Spleen (tissue), 11 donors: ENCODE results near the gene AFDN. TPM values are rescaled to one million over a fixed set of nuclear protein-coding genes. Genes with fewer than 3 reads are reported as not detected.

Experiments
- DNase-seq: peaks from one replicate; pipeline ENCODE4 v3.0.0-alpha.2; 2020
- H3K27ac ChIP-seq, 8 donors: fragments of 200-600 bp; sonication (generic) in 7 of 8; 1 replicate in 4 of 8; 2 replicates in 4 of 8; pipeline versions ENCODE4 v1.5.0 to v1.8.0; 2016 to 2021; ENCODE audit warnings: inconsistent platforms in 4 of 8, mild to moderate bottlenecking in 4 of 8, moderate library complexity in 1 of 8
- H3K27me3 ChIP-seq, 7 donors: fragments of 200-600 bp; sonication (generic) in 6 of 7; replicated peaks in 1 of 7; 1 replicate in 4 of 7; 2 replicates in 3 of 7; pipeline versions ENCODE4 v1.5.0 to v1.8.0; 2016 to 2021; ENCODE audit warnings: inconsistent platforms in 3 of 7, mild to moderate bottlenecking in 1 of 7
- H3K36me3 ChIP-seq, 6 donors: fragments of 200-600 bp; sonication (generic) in 5 of 6; 1 replicate in 4 of 6; 2 replicates in 2 of 6; pipeline versions ENCODE4 v1.5.0 to v1.8.0; 2016 to 2021; ENCODE audit warnings: inconsistent platforms in 2 of 6
- H3K4me1 ChIP-seq, 6 donors: fragments of 200-600 bp; sonication (generic) in 5 of 6; 1 replicate in 3 of 6; 2 replicates in 3 of 6; pipeline versions ENCODE4 v1.5.0 to v1.8.0; 2016 to 2021; ENCODE audit warnings: inconsistent platforms in 3 of 6
- H3K4me3 ChIP-seq, 8 donors: fragments of 200-600 bp; sonication (generic) in 7 of 8; 1 replicate in 4 of 8; 2 replicates in 4 of 8; pipeline versions ENCODE4 v1.5.0 to v1.8.0; 2016 to 2021; ENCODE audit warnings: inconsistent platforms in 4 of 8, mild to moderate bottlenecking in 4 of 8, moderate library complexity in 2 of 8
- H3K9me3 ChIP-seq, 8 donors: fragments of 200-600 bp; sonication (generic) in 7 of 8; 1 replicate in 4 of 8; 2 replicates in 4 of 8; pipeline versions ENCODE4 v1.5.0 to v1.8.0; 2016 to 2021; ENCODE audit warnings: inconsistent platforms in 4 of 8
- POLR2A ChIP-seq, 3 donors: fragments of 450-650 bp; IDR thresholded peaks; one replicate each; pipeline ENCODE4 v1.5.1; 2017; ENCODE audit warnings: antibody characterized with exemption in 3 of 3, mild to moderate bottlenecking in 1 of 3
- POLR2AphosphoS5 ChIP-seq, 3 donors: sonication (generic); formaldehyde crosslinking; IDR thresholded peaks; one replicate each; pipeline ENCODE4 v1.5.1; 2017; ENCODE audit warnings: antibody characterized with exemption in 3 of 3
- WGBS, 5 donors: extraction: QIAGEN DNeasy Blood & Tissue Kit in 3 of 5; methylation state at CpG; one replicate each; pipeline versions ENCODE4 v1.1.5 to v1.1.7; 2013 to 2018; 5-methylcytosine and 5-hydroxymethylcytosine counted together
- intact Hi-C: fragments of 100-400 bp; cut with DNase I; formaldehyde crosslinking; loops from one replicate; pipeline ENCODE4 v1.15.0; 2023; ENCODE audit warnings: low total_unique reads
- polyA plus RNA-seq, 3 donors: library from polyadenylated mRNA; stranded (reverse); fragments of 200-250 nt; gene quantifications; one replicate each; pipeline ENCODE4 v1.2.1, GENCODE V29; 2013
- total RNA-seq, 7 donors: library from RNA; depleted of rRNA in 3 of 7; stranded (reverse); fragments of >200 nt in 3 of 7; fragmentation: NEBNext Ultra II Directional in 4 of 7; extraction: Animal tissue kit (Norgen Biotek cat#: 25700) in 4 of 7; gene quantifications; one replicate each; pipeline versions ENCODE4 v1.1.0 to v1.2.1, GENCODE V29; 2016 to 2021
- TF ChIP-seq, protein P1 (sequence below), 11 experiments: fragments of 200-600 bp in 7 of 11; fragments of 450-650 bp in 4 of 11; sonication (generic) in 4 of 11; IDR thresholded peaks in 8 of 11; conservative IDR thresholded peaks in 3 of 11; 1 replicate in 7 of 11; 2 replicates in 4 of 11; pipeline versions ENCODE4 v1.4.0 to v1.8.0; 2016 to 2021; ENCODE audit warnings: antibody characterized with exemption in 11 of 11, inconsistent platforms in 4 of 11, mild to moderate bottlenecking in 1 of 11
- donor health status: healthy with polysubstance abuse.
- donor health status: DM: no; HTN: no; CAD: no; lungs with moderate emphysema.
- donor health status: DM: no; HTN: no; CAD: no.
- donor health status: Bipolar disorder and iron deficiency.
- donor health status: healthy.
- donor health status: DM: no; HTN: no; CAD: no.
- donor health status: DM: yes; HTN: yes; CAD: no.

The AFDN gene
- total and polyA plus RNA-seq, 10 donors = 7.4 to 148 (median 102) TPM

DNA sequence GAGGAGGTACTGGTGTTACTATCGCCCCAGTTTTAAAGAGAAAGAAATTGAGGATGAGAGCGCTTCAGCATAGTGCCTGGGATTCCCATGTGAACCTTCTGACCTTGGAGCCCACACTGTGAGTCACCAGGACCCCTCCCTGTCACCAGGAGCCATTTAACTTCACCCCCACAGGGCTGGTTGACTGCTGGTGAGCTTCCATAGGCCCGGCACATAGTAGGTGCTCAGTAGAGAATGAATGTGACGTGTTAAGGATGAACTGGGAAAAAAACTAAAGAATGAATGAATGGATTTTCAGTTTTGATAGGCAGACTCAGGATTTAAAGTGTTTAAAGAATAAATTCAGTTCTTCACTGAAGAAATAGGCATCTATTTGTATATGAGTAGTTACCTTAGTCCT, 117.4 kb downstream of the AFDN start:
- Histone ChIP-seq H3K4me3 (no peak overlapping the region), H3K4me1 (no peaks in the 10 kb centered on the region), H3K36me3 (peaks cover 0 to 70% (median 27%) of the 10 kb centered on the region in 6 donors), H3K9me3 (no peaks in the 10 kb centered on the region), H3K27me3 (no peaks in the 10 kb centered on the region), H3K27ac (no peak overlapping the region)
- DNase-seq = no peak
- intact Hi-C loops = no loop called here
- no peak for TF ChIP-seq POLR2A (IDR thresholded peaks at IDR 0.05)
- TF ChIP-seq, protein P1, sequence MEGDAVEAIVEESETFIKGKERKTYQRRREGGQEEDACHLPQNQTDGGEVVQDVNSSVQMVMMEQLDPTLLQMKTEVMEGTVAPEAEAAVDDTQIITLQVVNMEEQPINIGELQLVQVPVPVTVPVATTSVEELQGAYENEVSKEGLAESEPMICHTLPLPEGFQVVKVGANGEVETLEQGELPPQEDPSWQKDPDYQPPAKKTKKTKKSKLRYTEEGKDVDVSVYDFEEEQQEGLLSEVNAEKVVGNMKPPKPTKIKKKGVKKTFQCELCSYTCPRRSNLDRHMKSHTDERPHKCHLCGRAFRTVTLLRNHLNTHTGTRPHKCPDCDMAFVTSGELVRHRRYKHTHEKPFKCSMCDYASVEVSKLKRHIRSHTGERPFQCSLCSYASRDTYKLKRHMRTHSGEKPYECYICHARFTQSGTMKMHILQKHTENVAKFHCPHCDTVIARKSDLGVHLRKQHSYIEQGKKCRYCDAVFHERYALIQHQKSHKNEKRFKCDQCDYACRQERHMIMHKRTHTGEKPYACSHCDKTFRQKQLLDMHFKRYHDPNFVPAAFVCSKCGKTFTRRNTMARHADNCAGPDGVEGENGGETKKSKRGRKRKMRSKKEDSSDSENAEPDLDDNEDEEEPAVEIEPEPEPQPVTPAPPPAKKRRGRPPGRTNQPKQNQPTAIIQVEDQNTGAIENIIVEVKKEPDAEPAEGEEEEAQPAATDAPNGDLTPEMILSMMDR (IDR thresholded peaks at IDR 0.05 in 8 of 11, conservative IDR thresholded peaks at IDR 0.05 in 3 of 11) = no peak
- no peak for TF ChIP-seq POLR2AphosphoS5 (IDR thresholded peaks at IDR 0.05)
- WGBS, 5 donors = 89 to 99% (median 92%) methylated on average over 4 of the region's 4 CpGs

DNA sequence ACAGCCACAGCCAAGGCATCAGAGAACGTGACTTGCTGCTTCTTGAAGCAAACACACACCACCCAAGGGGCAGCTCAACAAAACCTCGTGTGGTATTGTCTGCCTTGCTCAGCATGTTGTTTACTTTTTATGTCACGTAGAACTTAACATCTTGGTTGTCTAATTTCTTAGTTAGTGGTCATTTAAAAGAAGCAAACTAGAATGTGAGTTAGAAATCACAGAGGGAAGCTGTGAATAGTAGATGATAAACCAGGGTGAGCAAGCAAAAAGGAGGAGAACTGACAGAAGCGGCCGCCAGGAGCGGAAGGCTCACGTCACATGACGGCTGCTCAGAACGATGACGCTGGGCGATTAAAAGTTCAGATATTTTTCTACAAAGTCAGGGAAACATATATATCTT, 119.3 kb downstream of the AFDN start:
- H3K9me3 ChIP-seq = no peaks in the 10 kb centered on the region
- intact Hi-C loops = no loop called here
- TF ChIP-seq POLR2A (IDR thresholded peaks at IDR 0.05) (no peak), POLR2AphosphoS5 (IDR thresholded peaks at IDR 0.05) (no peak)
- TF ChIP-seq, protein P1 (IDR thresholded peaks at IDR 0.05 in 8 of 11, conservative IDR thresholded peaks at IDR 0.05 in 3 of 11) = no peak
- DNase-seq = no peak
- H3K27me3 ChIP-seq = no peaks in the 10 kb centered on the region
- no peaks in the 10 kb centered on the region for H3K4me1 ChIP-seq
- WGBS, 5 donors = 92 to 94% (median 92%) methylated on average over 11 of the region's 11 CpGs
- H3K36me3 ChIP-seq = peaks cover 0 to 88% (median 43%) of the 10 kb centered on the region in 6 donors
- no peak overlapping the region for H3K27ac ChIP-seq
- no peak overlapping the region for H3K4me3 ChIP-seq

DNA sequence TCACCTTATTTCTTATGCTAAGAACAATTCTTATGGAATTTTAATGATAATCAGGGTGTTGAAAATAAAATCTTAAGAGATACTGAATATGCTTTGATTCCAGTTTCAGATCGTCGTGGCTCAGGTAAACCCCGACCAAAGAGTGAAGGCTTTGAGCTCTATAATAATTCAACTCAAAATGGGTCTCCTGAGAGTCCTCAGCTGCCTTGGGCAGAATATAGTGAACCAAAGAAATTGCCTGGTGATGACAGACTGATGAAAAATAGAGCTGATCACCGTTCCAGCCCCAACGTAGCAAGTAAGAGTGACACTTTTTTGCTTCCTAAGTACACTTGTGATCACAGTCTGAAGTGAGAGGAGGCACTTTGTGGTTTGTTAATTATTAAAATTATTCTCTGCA, 119.9 kb downstream of the AFDN start:
- WGBS, 5 donors = 85 to 94% (median 86%) methylated on average over 5 of the region's 5 CpGs

DNA sequence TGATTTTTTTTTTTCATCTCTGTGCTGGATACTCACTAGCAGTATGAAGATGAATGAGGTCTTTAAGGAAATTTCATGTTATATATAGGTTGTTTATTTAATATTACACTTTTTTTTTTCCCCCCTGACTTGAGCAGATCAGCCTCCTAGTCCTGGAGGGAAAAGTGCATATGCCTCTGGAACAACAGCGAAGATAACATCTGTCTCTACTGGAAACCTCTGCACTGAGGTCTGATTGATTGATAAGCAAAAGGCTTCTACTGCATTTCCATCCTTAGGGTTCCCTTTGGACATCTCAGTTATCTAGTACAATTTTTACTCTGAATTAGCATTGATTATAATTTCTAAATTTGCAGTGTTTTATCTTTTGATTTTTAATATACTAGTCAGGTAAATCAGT, 121.0 kb downstream of the AFDN start:
- Histone ChIP-seq H3K36me3 (peaks cover 0 to 99% (median 56%) of the 10 kb centered on the region in 6 donors), H3K4me3 (no peak overlapping the region), H3K9me3 (no peaks in the 10 kb centered on the region), H3K27ac (no peak overlapping the region), H3K27me3 (no peaks in the 10 kb centered on the region), H3K4me1 (no peaks in the 10 kb centered on the region)
- 90 to 100% (median 96%) methylated on average over 1 of the region's 1 CpG for WGBS, 5 donors
- intact Hi-C loops = no loop called here
- DNase-seq = no peak
- TF ChIP-seq POLR2AphosphoS5 (IDR thresholded peaks at IDR 0.05) = no peak
- TF ChIP-seq, protein P1 (IDR thresholded peaks at IDR 0.05 in 8 of 11, conservative IDR thresholded peaks at IDR 0.05 in 3 of 11) = no peak
- TF ChIP-seq POLR2A (IDR thresholded peaks at IDR 0.05) = no peak

More for the DNA sequence above, 119.9 kb downstream of the AFDN start:
- no peaks in the 10 kb centered on the region for H3K9me3 ChIP-seq
- TF ChIP-seq POLR2AphosphoS5 (IDR thresholded peaks at IDR 0.05) = no peak
- TF ChIP-seq, protein P1 (IDR thresholded peaks at IDR 0.05 in 8 of 11, conservative IDR thresholded peaks at IDR 0.05 in 3 of 11) = no peak
- H3K36me3 ChIP-seq = peaks cover 0 to 94% (median 49%) of the 10 kb centered on the region in 6 donors
- no peak overlapping the region for H3K27ac ChIP-seq
- intact Hi-C loops = no loop called here
- H3K27me3 ChIP-seq = no peaks in the 10 kb centered on the region
- H3K4me1 ChIP-seq = no peaks in the 10 kb centered on the region
- no peak for DNase-seq
- H3K4me3 ChIP-seq = no peak overlapping the region
